GM10266 (cell line): ENCODE results near the gene C11orf68.

ENCODE experiments used
- DNase-seq: peaks from one replicate; pipeline ENCODE4 v3.0.0; 2012; ENCODE audit errors: extremely low spot score
- TF ChIP-seq, protein P1 (sequence below): IDR thresholded peaks from 2 replicates; pipeline ENCODE4 v1.5.1; 2012; ENCODE audit warnings: mild to moderate bottlenecking, low read depth; ENCODE audit not compliant: control insufficient read depth, insufficient read depth; ENCODE audit errors: missing control alignments

Gene C11orf68

DNA sequence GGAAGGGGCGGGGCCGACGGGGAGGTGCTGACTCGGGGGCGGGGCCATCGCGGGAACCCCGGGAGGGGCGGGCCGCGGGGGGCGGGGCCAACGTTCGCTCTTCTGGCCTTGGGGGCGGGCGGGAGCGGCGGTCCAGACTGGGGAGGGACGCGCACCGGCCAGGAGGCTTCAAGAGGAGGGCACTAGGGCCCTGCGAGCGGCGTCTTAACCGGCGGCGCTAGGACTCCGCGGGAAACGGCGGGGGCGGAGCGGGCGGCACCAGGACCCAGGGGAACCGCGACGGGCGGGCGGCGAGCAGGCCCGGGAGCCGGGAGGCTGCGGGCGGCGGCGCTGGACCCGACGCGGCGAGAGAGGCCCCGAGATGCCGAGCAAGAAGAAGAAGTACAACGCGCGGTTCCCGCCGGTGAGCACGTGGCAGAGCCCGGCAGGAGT is 295 bp upstream of the C11orf68 start, which contains the start of gene DRAP1:
DRAP1 (plus strand) TSS at position 286 of the 432 bp plus-strand sequence; CDS start at position 362, 76 bp downstream.
- TF ChIP-seq, protein P1, sequence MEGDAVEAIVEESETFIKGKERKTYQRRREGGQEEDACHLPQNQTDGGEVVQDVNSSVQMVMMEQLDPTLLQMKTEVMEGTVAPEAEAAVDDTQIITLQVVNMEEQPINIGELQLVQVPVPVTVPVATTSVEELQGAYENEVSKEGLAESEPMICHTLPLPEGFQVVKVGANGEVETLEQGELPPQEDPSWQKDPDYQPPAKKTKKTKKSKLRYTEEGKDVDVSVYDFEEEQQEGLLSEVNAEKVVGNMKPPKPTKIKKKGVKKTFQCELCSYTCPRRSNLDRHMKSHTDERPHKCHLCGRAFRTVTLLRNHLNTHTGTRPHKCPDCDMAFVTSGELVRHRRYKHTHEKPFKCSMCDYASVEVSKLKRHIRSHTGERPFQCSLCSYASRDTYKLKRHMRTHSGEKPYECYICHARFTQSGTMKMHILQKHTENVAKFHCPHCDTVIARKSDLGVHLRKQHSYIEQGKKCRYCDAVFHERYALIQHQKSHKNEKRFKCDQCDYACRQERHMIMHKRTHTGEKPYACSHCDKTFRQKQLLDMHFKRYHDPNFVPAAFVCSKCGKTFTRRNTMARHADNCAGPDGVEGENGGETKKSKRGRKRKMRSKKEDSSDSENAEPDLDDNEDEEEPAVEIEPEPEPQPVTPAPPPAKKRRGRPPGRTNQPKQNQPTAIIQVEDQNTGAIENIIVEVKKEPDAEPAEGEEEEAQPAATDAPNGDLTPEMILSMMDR, result no peak
- peak; percentile 100 for DNase-seq

DNA sequence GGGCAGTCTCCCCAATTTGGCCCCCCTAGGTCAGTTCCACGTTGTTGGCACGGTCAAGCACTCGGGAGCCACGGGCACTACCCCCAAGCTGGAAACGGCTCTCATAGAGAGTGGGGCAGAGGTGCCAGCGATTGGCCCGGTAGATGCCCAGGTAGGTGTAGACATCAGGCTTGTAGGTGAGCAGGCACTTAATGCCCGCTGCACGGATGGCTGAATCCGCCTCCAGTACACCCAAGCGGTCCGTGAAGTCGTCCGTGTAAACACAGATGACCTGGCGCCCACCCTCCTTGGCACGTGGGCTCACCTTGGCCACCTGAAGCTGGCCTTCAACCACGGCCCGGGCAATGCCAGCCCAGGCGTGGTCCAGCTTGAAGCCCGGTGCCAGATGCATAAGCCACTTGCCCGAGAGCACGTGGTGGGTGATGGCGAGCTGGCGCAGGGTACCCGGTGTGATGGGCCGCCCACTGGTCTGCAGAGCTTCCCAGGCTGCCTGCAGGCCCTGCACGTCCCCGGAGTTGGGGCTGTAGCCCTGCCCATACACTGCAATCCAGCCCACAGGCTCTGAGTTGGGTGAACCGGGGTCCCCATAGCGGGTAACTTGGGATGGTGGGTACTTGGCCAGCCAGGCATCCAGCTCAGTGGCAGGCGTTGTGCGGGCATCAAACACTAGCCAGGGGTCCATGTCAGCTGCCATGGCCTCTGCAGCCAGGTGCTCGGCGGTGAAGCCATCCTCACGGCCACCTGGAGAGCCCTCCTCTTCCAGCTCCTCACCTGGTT is 1.2 kb downstream of the C11orf68 start:
- no peak for DNase-seq

DNA sequence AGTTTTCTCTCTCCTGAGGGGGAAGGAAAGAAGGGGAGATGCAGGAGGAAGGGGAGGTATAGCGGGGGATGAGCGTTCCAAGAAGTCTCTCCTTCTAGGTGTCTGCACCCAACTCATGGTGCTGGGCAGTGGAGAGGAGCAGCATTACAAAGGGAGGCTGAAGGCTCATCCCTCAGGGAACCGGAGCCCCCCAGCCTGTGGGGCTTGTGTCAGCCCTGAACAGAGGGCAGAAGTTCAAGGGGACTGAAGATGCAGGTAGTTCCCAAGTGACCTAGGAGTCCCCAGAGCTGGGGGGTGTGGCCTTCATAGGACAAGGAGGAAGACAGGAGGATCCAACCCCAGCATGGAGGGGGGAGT is 1.8 kb downstream of the C11orf68 start:
- DNase-seq, result no peak
- TF ChIP-seq, protein P1, result no peak

More for the DNA sequence above, 1.2 kb downstream of the C11orf68 start:
- TF ChIP-seq, protein P1, result no peak

DNA sequence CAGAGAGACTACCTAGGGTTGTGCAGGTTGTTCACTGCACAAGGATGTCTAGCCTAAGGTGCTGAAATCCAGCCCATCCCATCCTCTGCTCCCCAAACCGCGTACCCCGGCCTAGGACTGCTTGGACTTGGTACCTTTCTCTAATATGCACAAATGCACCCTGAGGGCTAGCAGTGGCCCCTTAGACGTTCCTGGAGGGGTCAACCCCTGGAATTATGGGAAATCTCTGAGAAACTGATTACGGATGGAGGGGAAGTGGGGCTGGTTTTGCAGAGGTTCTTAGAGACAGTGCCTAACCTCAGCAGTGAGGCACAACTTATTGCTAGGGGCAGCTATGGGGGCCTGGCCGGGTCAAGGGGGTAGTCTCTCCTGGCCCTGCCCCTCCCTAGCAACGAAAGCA is 2.5 kb downstream of the C11orf68 start:
- TF ChIP-seq, protein P1, result no peak
- DNase-seq, result no peak

DNA sequence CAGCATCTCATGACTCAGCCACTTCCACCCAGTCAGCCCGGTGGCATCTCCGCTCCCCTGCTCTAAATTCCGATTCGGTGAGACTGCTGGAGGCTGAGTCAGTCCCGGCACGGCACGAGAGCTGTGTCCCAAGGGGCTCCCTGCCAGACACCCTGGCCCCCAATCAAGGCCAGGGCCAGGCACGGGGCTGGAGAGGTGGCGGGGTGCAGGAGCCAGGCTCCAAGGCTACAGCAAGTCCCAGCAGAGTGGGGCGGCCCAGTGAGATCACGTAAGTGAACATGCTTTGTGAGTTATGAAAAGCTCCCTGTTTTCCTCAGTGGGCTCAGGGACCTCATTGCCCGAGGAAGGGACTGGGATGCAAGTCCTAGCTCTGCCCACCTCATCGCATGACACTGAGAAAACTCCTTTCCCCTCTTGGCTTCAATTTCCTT is 3.0 kb downstream of the C11orf68 start:
- no peak for DNase-seq
- TF ChIP-seq, protein P1, result no peak

DNA sequence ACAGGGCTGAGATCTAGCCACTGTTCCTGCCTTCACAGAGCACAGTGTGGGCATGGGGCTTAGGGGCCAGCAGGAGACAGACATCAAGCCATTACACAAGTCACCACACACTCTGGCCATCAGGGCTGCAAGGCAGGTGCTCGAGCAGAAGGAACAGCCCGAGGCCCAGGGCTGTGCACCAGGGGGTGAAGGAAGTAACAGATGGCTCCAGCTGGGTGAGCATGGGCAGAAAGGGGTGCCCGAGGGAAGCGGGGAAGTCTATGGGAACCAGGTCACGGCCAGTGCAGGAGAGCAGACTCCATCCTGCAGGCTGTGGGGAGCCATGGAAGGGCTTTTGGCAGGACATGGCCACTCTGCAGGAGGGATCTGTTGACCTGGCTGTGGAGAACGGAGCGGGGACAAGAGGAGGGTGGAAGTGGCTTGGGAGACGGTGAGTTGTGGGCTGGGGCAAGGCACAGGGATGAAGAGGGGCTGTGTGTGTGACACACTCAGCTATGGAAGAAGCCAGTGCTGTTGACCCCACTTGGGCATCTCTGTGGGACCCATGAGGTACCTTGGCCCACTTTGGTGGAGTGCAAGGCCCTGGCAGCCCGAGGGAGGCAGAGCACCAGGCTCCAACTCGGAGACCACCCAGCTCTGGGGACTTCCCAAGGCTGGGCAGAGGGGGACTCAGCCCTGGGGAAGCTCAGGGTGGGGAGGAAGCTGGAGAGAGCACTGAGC is 3.6 kb downstream of the C11orf68 start:
- TF ChIP-seq, protein P1, result no peak
- no peak for DNase-seq

DNA sequence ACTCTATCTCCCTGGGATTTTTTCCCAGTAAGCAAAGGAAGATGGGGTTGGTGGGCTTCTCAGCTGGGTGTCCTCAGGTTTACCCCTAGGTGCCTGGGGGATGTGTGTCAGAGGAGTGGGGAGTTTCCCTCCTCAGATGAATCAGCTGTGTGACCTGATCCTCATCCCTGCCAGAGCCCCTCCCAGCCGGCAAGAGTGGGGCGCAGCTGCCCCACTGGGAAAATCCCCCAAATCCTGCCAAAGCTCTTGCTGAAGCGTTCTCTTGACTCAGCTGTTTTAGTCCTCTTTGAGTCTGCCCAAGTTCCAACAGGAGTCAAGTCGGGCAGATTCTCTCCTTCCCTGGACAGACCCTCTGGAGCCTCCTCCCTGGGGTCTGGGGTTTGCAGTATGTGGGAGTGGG is 6.0 kb downstream of the C11orf68 start:
- TF ChIP-seq, protein P1, result no peak
- no peak for DNase-seq
